ENCODE data around the gene TUBGCP4. TPM values are rescaled to one million over a fixed set of nuclear protein-coding genes. Genes with fewer than 3 reads are reported as not detected.

Gene TUBGCP4
- total RNA-seq, 1 donor from 2014 or later: 38.2 TPM

- Mint-ChIP-seq H3K4me3 (no peak overlapping the region), H3K9me3 (no peaks in the 10 kb centered on the region), H3K36me3 (ENCODE audit: low read depth) (peaks cover 7% of the 10 kb centered on the region), H3K4me1 (peaks cover 10% of the 10 kb centered on the region), H3K27ac (ENCODE audit: unreplicated experiment) (peak overlapping the region; percentile 57), H3K27me3 (ENCODE audit: low read depth) (no peaks in the 10 kb centered on the region)
- no peak for TF ChIP-seq CTCF (conservative IDR thresholded peaks at IDR 0.05)
- DNase-seq (ENCODE audit: low read depth, low spot score): no peak
These were observed 70.4 kb downstream of the TUBGCP4 start for GRCh38 chr15:43441316-43441715.

- TF ChIP-seq CTCF (conservative IDR thresholded peaks at IDR 0.05): no peak
- Mint-ChIP-seq H3K4me1 (peaks cover 3% of the 10 kb centered on the region), H3K27ac (ENCODE audit: unreplicated experiment) (no peak overlapping the region), H3K36me3 (ENCODE audit: low read depth) (peaks cover 15% of the 10 kb centered on the region), H3K9me3 (no peaks in the 10 kb centered on the region), H3K4me3 (no peak overlapping the region), H3K27me3 (ENCODE audit: low read depth) (no peaks in the 10 kb centered on the region)
- DNase-seq (ENCODE audit: low read depth, low spot score): no peak
These were observed 75.4 kb downstream of the TUBGCP4 start for GRCh38 chr15:43446344-43446743.

GRCh38 chr15:43449981-43450380 lies 79.1 kb downstream of the TUBGCP4 start:
- TF ChIP-seq CTCF (conservative IDR thresholded peaks at IDR 0.05): no peak
- H3K36me3 Mint-ChIP-seq (ENCODE audit: low read depth): peaks cover 10% of the 10 kb centered on the region
- no peak overlapping the region for H3K27ac Mint-ChIP-seq (ENCODE audit: unreplicated experiment)
- no peak for DNase-seq (ENCODE audit: low read depth, low spot score)
- H3K27me3 Mint-ChIP-seq (ENCODE audit: low read depth): no peaks in the 10 kb centered on the region
- H3K4me1 Mint-ChIP-seq: no peaks in the 10 kb centered on the region
- no peak overlapping the region for H3K4me3 Mint-ChIP-seq
- H3K9me3 Mint-ChIP-seq: no peaks in the 10 kb centered on the region

Other genes with a start within 250 kb of the TUBGCP4 start
- gene TMEM62, start 237.5 kb upstream of the TUBGCP4 start, total RNA-seq: 15.3 and 15.8 TPM in 2 replicates
- 29.5 and 31.4 TPM in 2 replicates for gene CCNDBP1, start 185.7 kb upstream of the TUBGCP4 start, total RNA-seq
- gene EPB42, start 150.1 kb upstream of the TUBGCP4 start, total RNA-seq: not detected in 2 replicates
- gene TGM5, start 104.2 kb upstream of the TUBGCP4 start, total RNA-seq: not detected in 2 replicates
- gene TGM7, start 68.8 kb upstream of the TUBGCP4 start, total RNA-seq: not detected in 2 replicates
- 18.8 and 18.9 TPM in 2 replicates for gene LCMT2, start 40.5 kb upstream of the TUBGCP4 start, total RNA-seq
- gene ZSCAN29, start 58 bp upstream of the TUBGCP4 start, total RNA-seq: 59.6 and 62.6 TPM in 2 replicates
- gene TP53BP1, start 122.1 kb downstream of the TUBGCP4 start, total RNA-seq: 99.5 and 103 TPM in 2 replicates
- gene MAP1A, start 146.5 kb downstream of the TUBGCP4 start, total RNA-seq: 24.3 and 25.2 TPM in 2 replicates
- 33.1 and 37.9 TPM in 2 replicates for gene PPIP5K1, start 219.1 kb downstream of the TUBGCP4 start, total RNA-seq
- gene CKMT1B, start 222.9 kb downstream of the TUBGCP4 start, total RNA-seq: 1.9 and 4.5 TPM in 2 replicates
- 0.19 and 0.30 TPM in 2 replicates for gene STRC, start 247.7 kb downstream of the TUBGCP4 start, total RNA-seq

Measured in neural crest cell (in vitro differentiated cells).